BJ (cell line): ENCODE results near the gene FIGNL2. TPM values are rescaled to one million over a fixed set of nuclear protein-coding genes. Genes with fewer than 3 reads are reported as not detected.
"Not testable (repeated sequence)": the region's sequence is repeated elsewhere in the genome, so short reads cannot be mapped to it uniquely, and the experiment has no call there.

Source experiments
- CTCF ChIA-PET: fragments of 350-600 bp; formaldehyde crosslinking; extraction: SDS; loops from one replicate; lab custom pipeline; 2021; ENCODE audit warnings: antibody characterized with exemption, inconsistent platforms; lab: Yijun Ruan, JAX
- POLR2A ChIA-PET: fragments of 300-600 bp; sonication (Branson Sonifier 250); formaldehyde crosslinking; extraction: SDS; loops from one replicate; lab custom pipeline; 2021; ENCODE audit warnings: antibody characterized with exemption; lab: Charles Lee
- DNase-seq: peaks from one replicate; pipeline ENCODE4 v3.0.0-alpha.2; 2011; ENCODE audit warnings: low read depth
- H3K27me3 ChIP-seq: 2 replicates; pipeline ENCODE4 v1.6.0; 2011; ENCODE audit warnings: low read length; ENCODE audit not compliant: control insufficient read depth, insufficient read depth
- H3K36me3 ChIP-seq: 2 replicates; pipeline ENCODE4 v1.5.1; 2011; ENCODE audit warnings: low read length; ENCODE audit not compliant: control insufficient read depth, insufficient read depth
- H3K4me3 ChIP-seq: 2 replicates; pipeline ENCODE4 v1.5.1; 2011; ENCODE audit warnings: low read depth, mild to moderate bottlenecking, control low read depth, low read length
- polyA plus RNA-seq: library from polyadenylated mRNA; depleted of rRNA; stranded (reverse); fragments of >200 nt; gene quantifications from 2 replicates; pipeline ENCODE4 v1.2.3, GENCODE V29; 2011
- TF ChIP-seq, protein P1 (sequence below): IDR thresholded peaks from 2 replicates; pipeline ENCODE4 v1.5.1; 2011; ENCODE audit warnings: low read depth, mild to moderate bottlenecking, control low read depth, inconsistent platforms, low read length, moderate library complexity; ENCODE audit not compliant: insufficient read depth

Gene FIGNL2
- polyA plus RNA-seq, 1 experiment = 0.01 TPM

GRCh38 chr12:51836041-51836826 lies 12.3 kb downstream of the FIGNL2 start:
- CTCF ChIA-PET = interaction anchor here (0.6 to 2.3 kb wide), 3 partner anchors 12 to 358 kb away, joined by 3 to 14 read pairs (median 3); no protein-coding TSS in a partner anchor
- no peak overlapping the region for H3K4me3 ChIP-seq
- TF ChIP-seq, protein P1, sequence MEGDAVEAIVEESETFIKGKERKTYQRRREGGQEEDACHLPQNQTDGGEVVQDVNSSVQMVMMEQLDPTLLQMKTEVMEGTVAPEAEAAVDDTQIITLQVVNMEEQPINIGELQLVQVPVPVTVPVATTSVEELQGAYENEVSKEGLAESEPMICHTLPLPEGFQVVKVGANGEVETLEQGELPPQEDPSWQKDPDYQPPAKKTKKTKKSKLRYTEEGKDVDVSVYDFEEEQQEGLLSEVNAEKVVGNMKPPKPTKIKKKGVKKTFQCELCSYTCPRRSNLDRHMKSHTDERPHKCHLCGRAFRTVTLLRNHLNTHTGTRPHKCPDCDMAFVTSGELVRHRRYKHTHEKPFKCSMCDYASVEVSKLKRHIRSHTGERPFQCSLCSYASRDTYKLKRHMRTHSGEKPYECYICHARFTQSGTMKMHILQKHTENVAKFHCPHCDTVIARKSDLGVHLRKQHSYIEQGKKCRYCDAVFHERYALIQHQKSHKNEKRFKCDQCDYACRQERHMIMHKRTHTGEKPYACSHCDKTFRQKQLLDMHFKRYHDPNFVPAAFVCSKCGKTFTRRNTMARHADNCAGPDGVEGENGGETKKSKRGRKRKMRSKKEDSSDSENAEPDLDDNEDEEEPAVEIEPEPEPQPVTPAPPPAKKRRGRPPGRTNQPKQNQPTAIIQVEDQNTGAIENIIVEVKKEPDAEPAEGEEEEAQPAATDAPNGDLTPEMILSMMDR = no peak
- DNase-seq = no peak
- H3K36me3 ChIP-seq = no peaks in the 10 kb centered on the region
- POLR2A ChIA-PET = no interaction called here
- H3K27me3 ChIP-seq = peaks cover 42% of the 10 kb centered on the region

DNA sequence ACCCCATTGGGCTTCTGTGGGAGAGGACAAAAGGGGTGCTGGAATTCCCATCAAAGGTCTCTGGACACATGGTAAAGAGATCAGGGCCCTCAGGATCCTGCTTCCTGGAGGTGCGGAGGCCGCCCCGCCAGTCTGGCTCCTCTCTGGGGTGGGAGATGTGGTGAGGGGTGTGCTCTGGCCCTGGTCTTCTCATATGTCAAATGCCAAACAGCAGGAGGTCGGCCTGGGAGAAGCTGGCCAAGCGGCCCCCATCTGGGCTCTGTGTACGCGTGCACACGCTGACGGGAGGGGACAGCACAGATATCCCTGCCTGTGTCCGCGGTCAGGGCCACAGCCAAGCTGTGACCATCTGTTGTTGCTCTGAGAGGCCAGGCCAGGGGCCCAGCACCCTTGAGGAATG lies 14.1 kb downstream of the FIGNL2 start:
- Histone ChIP-seq H3K4me3 (no peak overlapping the region), H3K36me3 (no peaks in the 10 kb centered on the region), H3K27me3 (peaks cover 35% of the 10 kb centered on the region)
- CTCF ChIA-PET = interaction anchor here (1.3 kb wide), 1 partner anchor 414 kb away, joined by 5 read pairs; no protein-coding TSS in a partner anchor
- POLR2A ChIA-PET = no interaction called here
- no peak for DNase-seq
- TF ChIP-seq, protein P1 = no peak

DNA sequence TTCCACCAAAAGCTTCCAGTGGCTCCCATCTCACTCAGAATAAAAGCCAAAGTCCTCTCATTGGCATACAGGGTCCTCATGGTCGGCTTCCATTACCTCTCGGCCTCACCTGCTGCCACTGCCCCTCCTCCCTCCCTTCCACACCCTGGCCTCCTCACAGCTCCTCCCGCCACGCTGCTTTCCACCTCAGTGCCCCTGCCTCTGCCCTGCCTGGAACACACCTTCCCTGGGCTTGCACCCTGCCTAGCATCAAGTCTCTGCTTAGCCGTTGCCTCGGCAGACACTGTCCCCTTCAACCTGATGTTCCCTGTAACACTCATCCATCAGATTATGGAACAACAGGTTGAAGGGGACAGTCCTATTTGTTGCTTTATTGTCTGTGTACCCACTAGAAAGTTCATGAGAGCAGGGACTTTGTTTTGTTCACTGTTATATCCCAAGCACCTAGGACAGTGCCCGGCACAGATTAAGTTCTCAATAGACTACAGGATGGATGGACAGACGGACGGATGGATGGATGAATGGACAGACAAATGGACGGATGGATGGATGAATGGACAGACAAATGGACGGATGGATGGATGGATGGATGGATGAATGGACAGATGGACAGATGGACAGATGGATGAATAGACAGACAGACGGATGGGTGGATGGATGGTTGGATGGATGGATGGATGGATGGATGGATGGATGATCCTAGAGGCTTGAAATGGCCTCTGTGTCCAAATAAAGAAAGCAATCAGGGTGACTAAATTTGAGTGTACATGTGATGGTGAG lies 14.9 kb downstream of the FIGNL2 start:
- H3K27me3 ChIP-seq = peaks cover 31% of the 10 kb centered on the region
- H3K4me3 ChIP-seq = no peak overlapping the region
- no peak for DNase-seq
- H3K36me3 ChIP-seq = no peaks in the 10 kb centered on the region
- TF ChIP-seq, protein P1 = no peak
- POLR2A ChIA-PET = no interaction called here
- CTCF ChIA-PET = interaction anchor here (1.0 to 2.4 kb wide), 2 partner anchors 10 to 15 kb away, joined by 3 to 18 read pairs; no protein-coding TSS in a partner anchor

GRCh38 chr12:51832354-51833107 lies 16.0 kb downstream of the FIGNL2 start:
- H3K4me3 ChIP-seq = no peak overlapping the region
- H3K27me3 ChIP-seq = peaks cover 25% of the 10 kb centered on the region
- ChIA-PET CTCF (interaction anchor here (1.0 to 2.5 kb wide), 7 partner anchors 8 to 414 kb away, joined by 3 to 18 read pairs (median 4); no protein-coding TSS in a partner anchor), POLR2A (no interaction called here)
- no peaks in the 10 kb centered on the region for H3K36me3 ChIP-seq
- TF ChIP-seq, protein P1 = no peak
- DNase-seq = no peak

DNA sequence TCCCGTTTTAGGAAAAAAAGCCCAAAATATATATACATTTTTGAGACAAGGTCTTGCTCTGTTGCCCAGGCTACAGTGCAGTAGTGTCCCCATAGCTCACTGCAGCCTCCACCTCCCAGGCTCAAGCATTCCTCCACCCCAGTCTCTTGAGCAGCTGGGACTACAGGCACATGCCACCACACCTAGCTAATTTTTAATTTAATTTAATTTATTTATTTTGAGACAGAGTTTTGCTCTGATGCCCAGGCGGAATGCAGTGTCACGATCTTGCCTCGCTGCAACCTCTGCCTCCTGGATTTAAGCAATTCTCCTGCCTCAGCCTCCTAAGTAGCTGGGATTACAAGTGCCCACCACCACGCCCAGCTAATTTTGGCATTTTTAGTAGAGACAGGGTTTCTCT lies 16.7 kb downstream of the FIGNL2 start:
- H3K36me3 ChIP-seq, H3K4me3 ChIP-seq, DNase-seq, POLR2A ChIA-PET: not testable (repeated sequence)
- H3K27me3 ChIP-seq = peaks cover 22% of the 10 kb centered on the region
- CTCF ChIA-PET = interaction anchor here (1.1 to 2.5 kb wide), 7 partner anchors 8 to 413 kb away, joined by 3 to 18 read pairs (median 4); no protein-coding TSS in a partner anchor
